NK-92 treated with Interleukin-12 subunit alpha and Interleukin-12 subunit beta, amount 100 ng/mL, for 24 hours (cell line): ENCODE data around the gene RTKN2.
"Not testable (repeated sequence)": the region's sequence is repeated elsewhere in the genome, so short reads cannot be mapped to it uniquely, and the experiment has no call there.

Source experiments
- DNase-seq: peaks from one replicate; lab custom pipeline; 2025; lab: John Stamatoyannopoulos, UW

The RTKN2 gene

DNA sequence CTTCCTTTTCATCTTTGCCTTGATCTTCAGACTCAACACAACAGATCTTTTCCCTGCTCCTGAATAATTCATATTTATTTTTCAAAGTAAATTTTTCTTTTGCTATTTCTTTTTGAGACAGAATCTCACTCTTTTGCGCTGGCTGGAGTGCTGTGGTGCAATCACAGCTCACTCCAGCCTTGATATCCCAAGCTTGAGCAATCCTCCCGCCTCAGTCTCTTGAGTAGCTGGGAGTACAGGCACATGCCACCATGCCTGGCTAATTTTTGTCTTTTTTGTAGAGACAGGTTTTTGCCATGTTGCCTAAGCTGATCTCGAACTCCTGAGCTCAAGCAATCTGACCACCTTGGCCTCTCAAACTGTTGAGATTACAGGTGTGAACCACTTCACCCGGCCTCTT lies 9.2 kb downstream of the RTKN2 start:
- DNase-seq, result no peak

GRCh38 chr10:62258926-62259325 lies 9.7 kb downstream of the RTKN2 start:
- DNase-seq, result no peak

GRCh38 chr10:62253704-62254103 lies 14.9 kb downstream of the RTKN2 start:
- no peak for DNase-seq

GRCh38 chr10:62252051-62252450 lies 16.6 kb downstream of the RTKN2 start:
- no peak for DNase-seq

- DNase-seq, result no peak
These were observed 17.9 kb downstream of the RTKN2 start for GRCh38 chr10:62250594-62251198.

DNA sequence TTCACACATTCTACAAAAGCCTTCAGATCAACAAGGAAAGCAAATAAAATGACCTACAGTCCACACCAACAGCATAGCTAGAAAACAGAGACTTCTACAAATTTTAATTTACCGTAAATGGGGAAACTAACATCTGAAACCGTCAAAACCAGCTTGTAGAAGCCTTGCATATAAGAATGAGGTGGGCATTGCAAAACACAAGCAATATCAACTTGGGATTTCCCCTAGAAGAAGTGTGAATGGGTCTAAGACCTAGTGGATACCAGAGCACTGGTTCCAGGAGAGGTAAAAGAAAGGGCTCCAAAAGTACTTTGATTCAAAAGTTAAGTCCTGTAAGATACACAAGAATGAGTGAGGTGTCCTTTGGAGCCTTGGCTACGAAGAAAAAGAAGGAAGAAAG lies 18.7 kb downstream of the RTKN2 start:
- no peak for DNase-seq

DNA sequence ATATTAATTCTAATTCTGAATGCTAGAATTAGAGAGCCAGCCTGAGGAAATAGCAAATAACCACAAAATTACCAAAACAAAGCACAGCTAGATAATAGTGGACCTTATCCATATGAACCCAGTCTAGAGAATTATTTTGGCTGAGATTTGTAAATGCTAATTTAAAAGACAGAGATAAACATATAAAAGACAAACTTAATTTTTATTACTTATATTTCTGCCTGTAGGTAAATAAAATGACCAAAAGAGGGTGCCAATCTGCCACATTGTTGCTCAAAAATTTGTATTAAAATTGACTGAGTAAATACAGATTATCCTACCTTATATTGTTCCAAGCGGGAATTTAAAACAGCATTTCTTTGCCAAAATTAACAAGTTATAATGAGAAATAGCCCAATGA lies 20.2 kb downstream of the RTKN2 start:
- no peak for DNase-seq

- no peak for DNase-seq
These were observed 23.7 kb downstream of the RTKN2 start for GRCh38 chr10:62244785-62245467.

DNA sequence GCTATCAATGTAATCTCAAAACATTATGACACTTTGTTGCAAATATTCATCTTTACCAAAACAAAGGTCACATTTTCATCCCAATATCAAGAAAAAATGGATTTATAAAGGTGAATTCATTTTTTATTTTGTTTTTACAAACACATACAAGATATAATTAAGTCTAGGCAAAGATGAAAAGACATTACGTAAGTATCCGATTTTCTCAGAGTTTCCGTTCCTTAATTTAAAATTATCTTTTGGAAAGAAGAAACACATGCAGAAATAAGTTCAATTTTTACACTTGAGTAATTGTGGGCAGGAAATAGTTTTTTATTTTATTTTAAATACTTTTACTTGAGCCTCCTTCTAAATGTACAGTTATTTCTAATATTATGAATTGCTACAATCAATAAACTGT lies 24.6 kb downstream of the RTKN2 start:
- DNase-seq, result no peak

DNA sequence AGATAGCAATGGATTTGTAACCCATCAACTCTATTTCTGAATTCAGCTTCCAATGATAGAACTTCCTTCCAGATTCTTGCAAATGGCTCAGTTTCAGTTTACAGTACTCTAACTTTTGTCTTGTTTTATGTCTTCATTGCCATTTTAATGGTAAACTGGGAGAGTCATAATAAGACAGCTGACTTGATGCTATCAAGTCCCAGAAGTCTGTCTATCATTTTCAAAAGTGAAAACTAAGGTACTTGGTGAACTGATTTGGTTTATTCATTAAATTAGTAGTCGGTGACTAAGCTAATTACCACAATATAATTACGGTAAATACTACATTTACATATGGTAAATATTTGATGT lies 25.0 kb downstream of the RTKN2 start:
- no peak for DNase-seq

- not testable (repeated sequence) for DNase-seq
These were observed 25.5 kb downstream of the RTKN2 start for GRCh38 chr10:62242965-62243646.

DNA sequence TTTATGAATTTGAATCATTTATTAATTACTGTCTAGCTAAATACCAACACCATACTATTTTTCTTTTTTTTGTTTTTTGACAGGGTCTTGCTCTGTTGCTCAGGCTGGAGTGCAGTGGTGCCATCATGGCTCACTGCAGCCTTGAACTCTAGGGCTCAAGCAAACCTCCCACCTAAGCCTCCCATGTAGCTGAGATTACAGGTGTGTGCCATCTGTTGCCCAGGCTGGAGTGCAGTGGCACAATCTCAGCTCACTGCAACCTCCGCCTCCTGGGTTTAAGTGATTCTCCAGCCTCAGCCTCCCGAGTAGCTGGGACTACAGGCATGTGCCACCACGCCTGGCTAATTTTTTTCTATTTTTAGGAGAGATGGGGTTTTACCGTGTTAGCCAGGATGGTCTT lies 27.1 kb downstream of the RTKN2 start:
- DNase-seq, result not testable (repeated sequence)

- DNase-seq, result no peak
These were observed 28.6 kb downstream of the RTKN2 start for GRCh38 chr10:62239994-62240393.

DNA sequence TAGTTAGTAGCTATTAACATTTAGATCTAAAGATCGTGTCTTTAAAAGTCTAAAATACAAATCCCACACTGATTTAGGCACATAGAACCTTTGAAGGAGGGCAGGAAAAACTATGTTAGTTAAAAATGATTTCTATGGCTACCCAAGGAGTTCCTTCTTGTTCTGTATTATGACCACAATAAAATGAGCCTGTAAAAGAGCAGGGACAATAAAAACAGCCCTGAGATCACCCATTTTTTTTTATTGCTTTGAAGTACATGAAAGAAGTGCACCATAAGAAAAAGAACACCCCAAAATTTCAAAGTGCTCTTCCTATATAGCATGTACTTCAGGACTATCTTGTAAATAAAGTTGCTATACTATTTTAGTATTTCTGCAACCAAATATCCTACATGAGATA lies 29.8 kb downstream of the RTKN2 start:
- no peak for DNase-seq

DNA sequence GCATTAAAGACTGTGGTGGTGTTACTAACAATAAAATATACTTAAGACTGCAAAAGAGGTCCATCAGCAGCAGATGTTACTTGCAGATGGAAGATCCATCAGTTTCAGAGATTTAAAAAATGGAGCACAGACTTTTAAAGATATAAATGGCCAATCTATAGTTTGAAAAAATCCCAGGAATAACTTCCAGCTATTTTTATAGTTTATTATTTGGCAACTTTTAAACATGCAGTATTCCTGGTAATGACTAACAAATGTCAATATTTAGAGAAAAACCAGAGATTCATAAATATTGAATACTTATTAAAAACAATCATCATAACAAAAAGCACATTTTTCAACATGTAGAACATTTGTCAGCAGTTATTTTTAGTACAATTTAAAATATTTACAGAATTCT lies 30.7 kb downstream of the RTKN2 start:
- DNase-seq, result no peak

- no peak for DNase-seq
These were observed 31.1 kb downstream of the RTKN2 start for GRCh38 chr10:62237506-62237905.

GRCh38 chr10:62234077-62234605 lies 34.5 kb downstream of the RTKN2 start:
- DNase-seq, result no peak

DNA sequence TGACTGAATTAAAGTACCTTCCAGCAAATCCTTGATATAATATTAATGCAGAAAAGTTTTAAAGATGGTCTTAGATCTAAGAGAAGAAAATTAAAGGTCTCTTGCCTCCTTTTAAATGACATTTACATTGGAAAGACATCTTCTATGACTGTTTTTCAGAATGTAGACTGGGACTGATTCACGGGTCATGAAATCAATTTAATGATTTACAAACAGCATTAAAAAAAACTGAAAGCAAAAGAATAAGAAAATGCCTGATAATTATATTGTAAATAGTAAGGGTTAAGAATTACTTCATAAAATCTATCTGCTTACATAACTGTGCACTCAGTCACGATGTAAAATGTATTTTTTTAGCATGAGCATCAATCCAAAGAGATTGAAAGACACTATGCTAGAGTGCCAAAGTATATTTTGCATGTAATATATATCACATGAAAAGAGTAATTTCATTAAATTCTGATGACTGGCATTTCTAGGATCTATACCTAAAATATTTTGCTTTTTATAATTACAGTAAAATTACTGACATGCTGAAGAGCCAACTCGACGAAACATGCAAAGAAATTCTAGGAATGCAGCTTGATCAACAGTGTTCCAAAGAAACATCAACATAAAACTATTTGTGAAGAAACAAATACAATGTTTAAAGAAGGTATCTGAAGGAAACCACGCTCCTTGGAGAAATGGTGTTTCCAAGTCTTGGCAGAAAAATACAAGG lies 35.1 kb downstream of the RTKN2 start:
- no peak for DNase-seq

GRCh38 chr10:62231805-62232204 lies 36.8 kb downstream of the RTKN2 start:
- DNase-seq, result no peak

GRCh38 chr10:62231371-62231770 lies 37.3 kb downstream of the RTKN2 start:
- no peak for DNase-seq

DNA sequence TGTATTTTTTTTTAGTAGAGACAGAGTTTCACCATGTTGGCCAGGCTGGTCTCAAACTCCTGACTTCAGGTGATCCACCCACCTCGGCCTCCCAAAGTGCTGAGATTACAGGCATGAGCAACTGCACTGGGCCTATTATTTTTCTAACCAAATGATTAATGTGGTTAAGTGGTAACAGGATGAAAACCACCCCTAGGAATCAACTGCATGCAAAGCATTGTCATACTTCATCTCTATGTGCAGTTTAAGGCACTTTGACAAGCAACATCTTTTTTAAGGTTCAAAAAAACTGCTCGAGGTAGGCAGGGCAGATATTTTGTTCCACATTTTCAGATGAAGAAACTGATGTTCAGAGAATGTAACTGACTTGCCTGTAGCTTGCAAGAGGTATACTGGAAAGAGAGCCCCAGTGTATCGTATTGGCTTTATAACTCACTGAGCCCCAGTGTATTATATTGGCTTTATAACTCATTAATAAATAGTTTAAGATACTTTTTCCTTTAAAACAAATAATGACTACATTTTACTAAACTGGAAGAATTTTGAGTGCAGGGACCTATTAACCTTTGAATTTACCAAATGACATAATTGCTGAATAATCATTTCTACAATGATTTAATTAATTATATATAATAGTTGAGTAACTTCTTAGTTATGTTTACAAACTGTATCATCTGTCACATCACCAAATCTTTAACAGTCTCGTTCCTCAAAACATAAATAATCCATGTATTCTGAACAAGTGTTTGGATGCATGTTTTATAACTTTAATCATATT lies 38.1 kb downstream of the RTKN2 start:
- DNase-seq, result no peak

GRCh38 chr10:62225362-62225761 lies 43.3 kb downstream of the RTKN2 start:
- DNase-seq, result no peak
